Measurements from ENCODE around the gene KLF17.

GRCh38 chr1:44158871-44159270 lies 40.2 kb downstream of the KLF17 start:
- TF ChIP-seq POLR2AphosphoS5 (IDR thresholded peaks at IDR 0.05; ENCODE audit: borderline replicate concordance, low read depth, low read length) = no peak
- no peak for TF ChIP-seq EZH2 (IDR thresholded peaks at IDR 0.05)
- no peak for TF ChIP-seq FOXP2 (optimal IDR thresholded peaks at IDR 0.05; ENCODE audit: control extremely low read depth, extremely low read length, insufficient read depth)

Measured in SK-N-MC (cell line).